Testis (tissue), 3 donors: ENCODE data around the gene LGALS3BP. TPM values are rescaled to one million over a fixed set of nuclear protein-coding genes. Genes with fewer than 3 reads are reported as not detected.
"Not testable (repeated sequence)": the region's sequence is repeated elsewhere in the genome, so short reads cannot be mapped to it uniquely, and the experiment has no call there.

ENCODE experiments used
- DNase-seq: peaks from one replicate; pipeline ENCODE4 v3.0.0-alpha.2; 2019
- H3K27ac ChIP-seq, 2 donors: fragments of 200-600 bp; sonication (generic); one replicate each; pipeline ENCODE4 v1.5.1; 2019
- H3K27me3 ChIP-seq: fragments of 200-600 bp; sonication (generic); one replicate; pipeline ENCODE4 v1.5.1; 2019
- H3K36me3 ChIP-seq: fragments of 200-600 bp; sonication (generic); one replicate; pipeline ENCODE4 v1.5.1; 2017; ENCODE audit warnings: low read depth; ENCODE audit errors: missing control alignments
- H3K4me1 ChIP-seq: fragments of 200-600 bp; sonication (generic); one replicate; pipeline ENCODE4 v1.5.1; 2019
- H3K4me3 ChIP-seq, 2 donors: fragments of 200-600 bp; sonication (generic); one replicate each; pipeline ENCODE4 v1.5.1; 2017 to 2019
- H3K9me3 ChIP-seq: fragments of 200-600 bp; sonication (generic); one replicate; pipeline ENCODE4 v1.5.1; 2017
- CTCF ChIP-seq, 3 experiments: fragments of 450-650 bp in 2 of 3; fragments of 200-600 bp in 1 of 3; sonication (generic) in 1 of 3; IDR thresholded peaks; one replicate each; pipeline ENCODE4 v1.5.1; 2016 to 2019; ENCODE audit warnings: antibody characterized with exemption in 3 of 3, mild to moderate bottlenecking in 2 of 3, moderate library complexity in 1 of 3
- POLR2A ChIP-seq: fragments of 450-650 bp; IDR thresholded peaks from one replicate; pipeline ENCODE4 v1.6.1; 2017; ENCODE audit warnings: antibody characterized with exemption, mild to moderate bottlenecking, moderate library complexity
- WGBS, 2 donors: methylation state at CpG; one replicate each; pipeline ENCODE4 v1.1.5; 2018; 5-methylcytosine and 5-hydroxymethylcytosine counted together
- intact Hi-C: fragments of 100-400 bp; cut with DNase I; formaldehyde crosslinking; loops from one replicate; pipeline ENCODE4 v1.15.1; 2023; ENCODE audit warnings: low total_unique reads
- polyA plus RNA-seq: library from polyadenylated mRNA; stranded (reverse); fragments of 350-450 nt; fragmentation: Illumina TruSeq; extraction: RNeasy Lipid Tissue Mini Kit (QIAGEN cat#74804); gene quantifications from one replicate; pipeline ENCODE4 v1.2.3, GENCODE V29; 2014; ENCODE audit warnings: low read depth, low replicate concordance; ENCODE audit not compliant: insufficient read depth
- total RNA-seq, 2 donors: library from RNA; depleted of rRNA; stranded (reverse); fragments of >200 nt; gene quantifications; one replicate each; pipeline ENCODE4 v1.2.3, GENCODE V29; 2016

The LGALS3BP gene
- total and polyA plus RNA-seq, 3 donors from 2014 or later, result 328 to 845 (median 498) TPM

GRCh38 chr17:78946631-78947030 lies 33.1 kb downstream of the LGALS3BP start:
- DNase-seq, result no peak

GRCh38 chr17:78946131-78946530 lies 33.6 kb downstream of the LGALS3BP start:
- H3K9me3 ChIP-seq, result no peaks in the 10 kb centered on the region
- intact Hi-C loops, result no loop called here
- no peaks in the 10 kb centered on the region for H3K36me3 ChIP-seq
- 91 to 93% methylated on average over 7 of the region's 7 CpGs for WGBS, 2 donors
- H3K27me3 ChIP-seq, result no peaks in the 10 kb centered on the region
- peaks cover 14% of the 10 kb centered on the region for H3K4me1 ChIP-seq
- H3K4me3 ChIP-seq, result no peak overlapping the region
- TF ChIP-seq POLR2A (no peak), CTCF (IDR thresholded peaks at IDR 0.05) (no peak)
- DNase-seq, result no peak
- H3K27ac ChIP-seq, result no peak overlapping the region

More at GRCh38 chr17:78946631-78947030, 33.1 kb downstream of the LGALS3BP start:
- H3K4me3 ChIP-seq, result no peak overlapping the region
- TF ChIP-seq POLR2A (no peak), CTCF (IDR thresholded peaks at IDR 0.05) (no peak)
- no peak overlapping the region for H3K27ac ChIP-seq
- peaks cover 14% of the 10 kb centered on the region for H3K4me1 ChIP-seq
- intact Hi-C loops, result no loop called here
- H3K9me3 ChIP-seq, result no peaks in the 10 kb centered on the region
- 84 to 89% methylated on average over 8 of the region's 8 CpGs for WGBS, 2 donors
- H3K36me3 ChIP-seq, result no peaks in the 10 kb centered on the region
- H3K27me3 ChIP-seq, result no peaks in the 10 kb centered on the region

- intact Hi-C loops, H3K9me3 ChIP-seq, H3K27me3 ChIP-seq, H3K27ac ChIP-seq, H3K4me3 ChIP-seq, DNase-seq, H3K36me3 ChIP-seq: not testable (repeated sequence)
- 95 to 96% methylated on average over 12 of the region's 12 CpGs for WGBS, 2 donors
- peaks cover 17% of the 10 kb centered on the region for H3K4me1 ChIP-seq
Observed at GRCh38 chr17:78945455-78945854, 34.3 kb downstream of the LGALS3BP start.

- Histone ChIP-seq H3K4me1 (peaks cover 22% of the 10 kb centered on the region), H3K4me3 (no peak overlapping the region), H3K36me3 (no peaks in the 10 kb centered on the region), H3K9me3 (no peaks in the 10 kb centered on the region), H3K27ac (no peak overlapping the region), H3K27me3 (no peaks in the 10 kb centered on the region)
- no peak for DNase-seq
- 77 to 80% methylated on average over 8 to 10 of the region's 10 CpGs for WGBS, 2 donors
- TF ChIP-seq POLR2A, result no peak
- no peak for TF ChIP-seq CTCF (IDR thresholded peaks at IDR 0.05)
- intact Hi-C loops, result no loop called here
Observed at GRCh38 chr17:78944956-78945355, 34.8 kb downstream of the LGALS3BP start.

- intact Hi-C loops, result no loop called here
- 85 to 94% methylated on average over 5 to 7 of the region's 7 CpGs for WGBS, 2 donors
- DNase-seq, result no peak
Observed at GRCh38 chr17:78944026-78944425, 35.7 kb downstream of the LGALS3BP start.

More at GRCh38 chr17:78944026-78944425, 35.7 kb downstream of the LGALS3BP start:
- Histone ChIP-seq H3K4me3 (no peak overlapping the region), H3K4me1 (peaks cover 28% of the 10 kb centered on the region), H3K27me3 (no peaks in the 10 kb centered on the region), H3K9me3 (no peaks in the 10 kb centered on the region), H3K36me3 (no peaks in the 10 kb centered on the region), H3K27ac (no peak overlapping the region)
- no peak for TF ChIP-seq POLR2A
- no peak for TF ChIP-seq CTCF (IDR thresholded peaks at IDR 0.05)
